Osteocyte (in vitro differentiated cells): ENCODE data around the gene LBP. TPM values are rescaled to one million over a fixed set of nuclear protein-coding genes. Genes with fewer than 3 reads are reported as not detected.
A peak's percentile ranks its signal among the peaks of the same experiment; 100 is the strongest.

ENCODE experiments used
- DNase-seq: peaks from one replicate; pipeline ENCODE4 v3.0.0; 2021; ENCODE audit warnings: mixed read lengths; ENCODE audit not compliant: unreplicated experiment; ENCODE audit errors: extremely low spot score
- H3K27ac Mint-ChIP-seq: one replicate; pipeline ENCODE4 v1.8.0; 2021; ENCODE audit warnings: mild to moderate bottlenecking, mixed read lengths; ENCODE audit not compliant: unreplicated experiment
- H3K27me3 Mint-ChIP-seq: one replicate; pipeline ENCODE4 v1.8.0; 2021; ENCODE audit warnings: mixed read lengths; ENCODE audit not compliant: unreplicated experiment
- H3K36me3 Mint-ChIP-seq: one replicate; pipeline ENCODE4 v1.8.0; 2021; ENCODE audit warnings: mixed read lengths; ENCODE audit not compliant: unreplicated experiment
- H3K4me1 Mint-ChIP-seq: one replicate; pipeline ENCODE4 v1.8.0; 2021; ENCODE audit warnings: mixed read lengths; ENCODE audit not compliant: unreplicated experiment
- H3K4me3 Mint-ChIP-seq: one replicate; pipeline ENCODE4 v1.8.0; 2021; ENCODE audit warnings: mild to moderate bottlenecking, moderate library complexity, mixed read lengths; ENCODE audit not compliant: unreplicated experiment
- H3K9me3 Mint-ChIP-seq: one replicate; pipeline ENCODE4 v1.8.0; 2021; ENCODE audit warnings: mixed read lengths; ENCODE audit not compliant: unreplicated experiment
- CTCF ChIP-seq: fragments of 200-600 bp; sonication (generic); IDR thresholded peaks from 2 replicates; pipeline ENCODE4 v1.5.0; 2021; ENCODE audit warnings: antibody characterized with exemption, mild to moderate bottlenecking, moderate library complexity
- total RNA-seq: library from RNA; stranded (reverse); gene quantifications from 2 replicates; pipeline ENCODE4 v1.2.1, GENCODE V29; 2021

Gene LBP
- total RNA-seq, 1 donor from 2014 or later: not detected

GRCh38 chr20:38412877-38413577, 66.7 kb downstream of the LBP start:
- Mint-ChIP-seq H3K4me1 (no peaks in the 10 kb centered on the region), H3K36me3 (peaks cover 23% of the 10 kb centered on the region), H3K27ac (no peak overlapping the region), H3K9me3 (no peaks in the 10 kb centered on the region), H3K4me3 (no peak overlapping the region), H3K27me3 (no peaks in the 10 kb centered on the region)
- TF ChIP-seq CTCF: no peak
- no peak for DNase-seq

GRCh38 chr20:38414769-38415450, 68.6 kb downstream of the LBP start:
- DNase-seq: no peak
- no peaks in the 10 kb centered on the region for H3K9me3 Mint-ChIP-seq
- H3K4me1 Mint-ChIP-seq: no peaks in the 10 kb centered on the region
- H3K27ac Mint-ChIP-seq: no peak overlapping the region
- no peak for TF ChIP-seq CTCF
- no peak overlapping the region for H3K4me3 Mint-ChIP-seq
- peaks cover 34% of the 10 kb centered on the region for H3K36me3 Mint-ChIP-seq
- no peaks in the 10 kb centered on the region for H3K27me3 Mint-ChIP-seq

- no peaks in the 10 kb centered on the region for H3K27me3 Mint-ChIP-seq
- H3K4me1 Mint-ChIP-seq: no peaks in the 10 kb centered on the region
- peaks cover 55% of the 10 kb centered on the region for H3K36me3 Mint-ChIP-seq
- TF ChIP-seq CTCF: no peak
- no peak for DNase-seq
- H3K4me3 Mint-ChIP-seq: no peak overlapping the region
- H3K9me3 Mint-ChIP-seq: no peaks in the 10 kb centered on the region
- H3K27ac Mint-ChIP-seq: peak overlapping the region; percentile 2
Observed at GRCh38 chr20:38418509-38419204, 72.4 kb downstream of the LBP start.

GRCh38 chr20:38420388-38421085, 74.3 kb downstream of the LBP start:
- TF ChIP-seq CTCF: no peak
- Mint-ChIP-seq H3K27ac (no peak overlapping the region), H3K4me3 (no peak overlapping the region), H3K36me3 (peaks cover 59% of the 10 kb centered on the region), H3K27me3 (no peaks in the 10 kb centered on the region), H3K4me1 (no peaks in the 10 kb centered on the region), H3K9me3 (no peaks in the 10 kb centered on the region)
- DNase-seq: no peak
